GM18505 (cell line): ENCODE results near the gene TMEM89.

Source experiments
- ATAC-seq: cut with Tn5 transposase; IDR thresholded peaks from one replicate; pipeline ENCODE4 v1.9.1; 2021; ENCODE audit not compliant: unreplicated experiment
- POLR2A ChIP-seq: IDR thresholded peaks from 4 replicates; pipeline ENCODE4 v1.6.1; 2011; ENCODE audit warnings: borderline replicate concordance; ENCODE audit not compliant: insufficient read depth, insufficient read length; ENCODE audit errors: extremely low read depth

TMEM89 gene

GRCh38 chr3:48596676-48597407 lies 24.7 kb downstream of the TMEM89 start:
- TF ChIP-seq POLR2A = no peak

GRCh38 chr3:48596157-48596556 lies 25.4 kb downstream of the TMEM89 start:
- no peak for ATAC-seq
- TF ChIP-seq POLR2A = no peak

More at GRCh38 chr3:48596676-48597407, 24.7 kb downstream of the TMEM89 start:
- no peak for ATAC-seq

GRCh38 chr3:48595526-48596121 lies 25.9 kb downstream of the TMEM89 start:
- ATAC-seq = no peak
- TF ChIP-seq POLR2A = no peak

- no peak for ATAC-seq
- TF ChIP-seq POLR2A = no peak
Measured at GRCh38 chr3:48595075-48595525, 26.5 kb downstream of the TMEM89 start, which contains the start of gene COL7A1. COL7A1 (minus strand) TSS chr3:48595329; CDS start chr3:48595159, 170 bp downstream.

- no peak for ATAC-seq
- no peak for TF ChIP-seq POLR2A
Measured at GRCh38 chr3:48594417-48595049, 27.0 kb downstream of the TMEM89 start.

GRCh38 chr3:48593337-48593736 lies 28.2 kb downstream of the TMEM89 start:
- no peak for TF ChIP-seq POLR2A
- ATAC-seq = no peak

- no peak for ATAC-seq
- no peak for TF ChIP-seq POLR2A
Measured at GRCh38 chr3:48592519-48593087, 29.0 kb downstream of the TMEM89 start.

- no peak for TF ChIP-seq POLR2A
- ATAC-seq = no peak
Measured at GRCh38 chr3:48591886-48592518, 29.6 kb downstream of the TMEM89 start.

GRCh38 chr3:48591436-48591835 lies 30.1 kb downstream of the TMEM89 start:
- no peak for ATAC-seq
- TF ChIP-seq POLR2A = no peak

GRCh38 chr3:48588230-48588629 lies 33.3 kb downstream of the TMEM89 start:
- TF ChIP-seq POLR2A = no peak
- ATAC-seq = no peak

GRCh38 chr3:48587686-48588085 lies 33.9 kb downstream of the TMEM89 start:
- TF ChIP-seq POLR2A = no peak
- no peak for ATAC-seq

GRCh38 chr3:48585411-48585810 lies 36.2 kb downstream of the TMEM89 start:
- no peak for TF ChIP-seq POLR2A
- no peak for ATAC-seq

GRCh38 chr3:48584836-48585235 lies 36.7 kb downstream of the TMEM89 start:
- ATAC-seq = no peak
- TF ChIP-seq POLR2A = no peak
